ENCODE measurements around the gene CD300LG.
"Not testable (repeated sequence)": the region's sequence is repeated elsewhere in the genome, so short reads cannot be mapped to it uniquely, and the experiment has no call there.

CD300LG gene, protein sequence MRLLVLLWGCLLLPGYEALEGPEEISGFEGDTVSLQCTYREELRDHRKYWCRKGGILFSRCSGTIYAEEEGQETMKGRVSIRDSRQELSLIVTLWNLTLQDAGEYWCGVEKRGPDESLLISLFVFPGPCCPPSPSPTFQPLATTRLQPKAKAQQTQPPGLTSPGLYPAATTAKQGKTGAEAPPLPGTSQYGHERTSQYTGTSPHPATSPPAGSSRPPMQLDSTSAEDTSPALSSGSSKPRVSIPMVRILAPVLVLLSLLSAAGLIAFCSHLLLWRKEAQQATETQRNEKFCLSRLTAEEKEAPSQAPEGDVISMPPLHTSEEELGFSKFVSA

DNA sequence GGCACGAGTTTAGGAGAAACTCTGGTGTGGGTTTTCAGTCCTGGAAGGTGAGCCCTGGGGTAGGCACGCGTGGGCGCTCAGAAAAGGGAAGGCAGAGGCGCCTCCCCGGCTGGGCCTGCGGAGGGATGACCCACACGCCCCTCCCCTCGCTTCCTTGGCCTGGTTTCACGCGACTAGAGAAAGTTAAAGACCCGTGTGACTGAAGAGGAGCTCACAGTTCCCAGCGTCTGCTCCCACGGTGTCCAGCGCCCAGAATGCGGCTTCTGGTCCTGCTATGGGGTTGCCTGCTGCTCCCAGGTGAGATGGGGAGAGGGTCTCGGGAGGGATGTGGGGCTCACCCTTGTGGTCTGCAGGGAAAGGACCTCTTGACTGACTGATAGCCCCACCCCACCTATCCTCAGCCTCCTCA lies at the start of gene CD300LG:
CD300LG (plus strand) TSS at position 214 of the 409 bp plus-strand sequence; CDS start at position 255, 41 bp downstream.
- H3K27ac ChIP-seq = 0 out of 2 replicates have a peak within 1 kb of the TSS, but pooled peaks have one; percentile 5
- no peak for TF ChIP-seq ZFX (IDR thresholded peaks at IDR 0.05; ENCODE audit: borderline replicate concordance)
- TF ChIP-seq, protein P1, sequence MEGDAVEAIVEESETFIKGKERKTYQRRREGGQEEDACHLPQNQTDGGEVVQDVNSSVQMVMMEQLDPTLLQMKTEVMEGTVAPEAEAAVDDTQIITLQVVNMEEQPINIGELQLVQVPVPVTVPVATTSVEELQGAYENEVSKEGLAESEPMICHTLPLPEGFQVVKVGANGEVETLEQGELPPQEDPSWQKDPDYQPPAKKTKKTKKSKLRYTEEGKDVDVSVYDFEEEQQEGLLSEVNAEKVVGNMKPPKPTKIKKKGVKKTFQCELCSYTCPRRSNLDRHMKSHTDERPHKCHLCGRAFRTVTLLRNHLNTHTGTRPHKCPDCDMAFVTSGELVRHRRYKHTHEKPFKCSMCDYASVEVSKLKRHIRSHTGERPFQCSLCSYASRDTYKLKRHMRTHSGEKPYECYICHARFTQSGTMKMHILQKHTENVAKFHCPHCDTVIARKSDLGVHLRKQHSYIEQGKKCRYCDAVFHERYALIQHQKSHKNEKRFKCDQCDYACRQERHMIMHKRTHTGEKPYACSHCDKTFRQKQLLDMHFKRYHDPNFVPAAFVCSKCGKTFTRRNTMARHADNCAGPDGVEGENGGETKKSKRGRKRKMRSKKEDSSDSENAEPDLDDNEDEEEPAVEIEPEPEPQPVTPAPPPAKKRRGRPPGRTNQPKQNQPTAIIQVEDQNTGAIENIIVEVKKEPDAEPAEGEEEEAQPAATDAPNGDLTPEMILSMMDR (IDR thresholded peaks at IDR 0.05) = no peak

- H3K27ac ChIP-seq = not testable (repeated sequence)
Measured at GRCh38 chr17:43798024-43798423, 49.0 kb upstream of the CD300LG start.

DNA sequence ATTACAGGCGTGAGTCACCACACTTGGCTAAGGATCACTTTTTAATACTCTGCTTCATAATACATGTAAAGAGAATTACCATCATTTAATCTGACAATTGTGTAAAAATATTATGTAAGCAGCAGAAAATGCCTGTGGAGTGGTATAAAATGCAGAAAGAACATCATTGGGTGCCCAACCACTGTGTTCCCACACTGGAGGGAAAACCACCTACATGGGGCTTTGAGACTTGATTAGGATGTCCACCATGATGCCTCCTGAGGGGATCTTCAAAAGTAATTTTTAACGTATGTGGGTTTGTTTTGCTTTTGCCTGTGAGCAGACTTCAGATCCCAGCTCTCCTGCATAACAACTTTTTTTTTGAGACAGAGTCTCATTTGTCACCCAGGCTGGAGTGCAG lies 47.9 kb upstream of the CD300LG start:
- TF ChIP-seq ZFX (IDR thresholded peaks at IDR 0.05; ENCODE audit: borderline replicate concordance) = no peak
- TF ChIP-seq, protein P1 (IDR thresholded peaks at IDR 0.05) = no peak
- H3K27ac ChIP-seq = no peak overlapping the region

DNA sequence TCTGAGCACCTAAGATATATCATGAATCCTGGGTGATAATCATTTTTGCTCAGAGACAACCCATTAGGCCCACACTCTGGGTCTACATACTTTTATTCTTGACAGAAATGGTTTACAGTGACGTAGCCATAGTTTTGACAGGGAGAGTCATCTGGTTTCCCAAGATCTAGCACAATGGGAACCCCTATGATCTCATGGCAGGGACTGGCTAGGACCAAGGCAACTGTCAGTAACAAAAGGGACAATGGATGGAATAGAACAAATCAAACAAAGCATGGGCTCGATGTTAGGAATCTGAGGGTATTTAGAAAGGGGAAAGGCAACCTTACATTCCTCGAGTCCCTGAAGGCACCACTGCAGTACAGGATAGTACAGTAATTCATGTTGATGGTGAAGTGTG lies 46.2 kb upstream of the CD300LG start:
- no peak overlapping the region for H3K27ac ChIP-seq
- TF ChIP-seq ZFX (IDR thresholded peaks at IDR 0.05; ENCODE audit: borderline replicate concordance) = no peak
- TF ChIP-seq, protein P1 (IDR thresholded peaks at IDR 0.05) = no peak

DNA sequence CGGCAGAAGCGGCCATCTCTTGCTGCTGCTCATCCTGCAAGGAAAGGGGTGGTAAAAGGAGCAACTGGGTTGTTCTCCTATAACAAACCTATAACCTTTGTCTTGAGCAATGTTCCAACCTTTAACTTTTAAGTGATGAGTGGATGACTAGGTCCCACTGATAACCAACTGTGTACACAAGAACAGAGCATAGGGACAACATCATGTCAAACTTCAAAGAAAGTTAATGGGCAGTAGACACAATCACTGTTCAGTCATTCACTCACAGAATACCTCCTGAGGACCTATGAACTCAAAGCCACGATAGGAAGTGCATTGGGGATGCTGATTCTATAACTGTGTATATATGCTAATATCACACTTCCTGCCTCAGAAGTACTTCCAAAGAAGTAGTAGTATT lies 45.1 kb upstream of the CD300LG start:
- H3K27ac ChIP-seq = no peak overlapping the region
- no peak for TF ChIP-seq ZFX (IDR thresholded peaks at IDR 0.05; ENCODE audit: borderline replicate concordance)
- TF ChIP-seq, protein P1 (IDR thresholded peaks at IDR 0.05) = no peak

DNA sequence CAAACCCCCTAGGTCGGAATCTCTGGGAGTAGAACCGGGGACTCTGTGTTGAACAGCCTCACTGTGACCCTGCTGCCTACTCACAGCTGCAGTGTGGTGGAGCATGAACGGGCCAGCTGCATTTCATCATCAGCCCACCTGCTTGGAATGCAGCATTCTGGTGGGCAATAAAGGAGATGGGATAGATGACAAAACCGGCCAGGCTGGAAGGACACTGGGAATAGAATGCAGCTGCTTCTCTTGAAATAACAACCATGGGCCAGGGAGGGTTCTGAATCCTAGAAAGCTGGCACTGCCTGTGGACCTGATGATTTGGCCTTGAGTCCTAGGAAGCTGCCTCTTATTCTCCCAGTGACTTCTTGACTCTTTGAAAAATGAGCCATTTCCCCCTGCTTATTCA lies 43.2 kb upstream of the CD300LG start:
- no peak for TF ChIP-seq ZFX (IDR thresholded peaks at IDR 0.05; ENCODE audit: borderline replicate concordance)
- TF ChIP-seq, protein P1 (IDR thresholded peaks at IDR 0.05) = no peak
- no peak overlapping the region for H3K27ac ChIP-seq

GRCh38 chr17:43805117-43805516 lies 41.9 kb upstream of the CD300LG start:
- TF ChIP-seq, protein P1 (IDR thresholded peaks at IDR 0.05) = no peak
- no peak for TF ChIP-seq ZFX (IDR thresholded peaks at IDR 0.05; ENCODE audit: borderline replicate concordance)
- H3K27ac ChIP-seq = no peak overlapping the region

Data from 22Rv1 (cell line).